Activated naive CD8-positive, alpha-beta T cell treated with anti-CD3 and anti-CD28 coated beads, Interleukin-2, amount 10 ng/mL, durations not matched to agents 7 days and 5 days (primary cell): Measurements from ENCODE around the gene RDH11. TPM values are rescaled to one million over a fixed set of nuclear protein-coding genes. Genes with fewer than 3 reads are reported as not detected.
"Not testable (repeated sequence)": the region's sequence is repeated elsewhere in the genome, so short reads cannot be mapped to it uniquely, and the experiment has no call there.

Source experiments
- ATAC-seq: fragments of 150-1000 bp; cut with Tn5 transposase; one replicate; pipeline ENCODE4 v1.10.0; 2021; ENCODE audit warnings: low read depth, moderate library complexity
- POLR2A ChIA-PET: fragments of 350-600 bp; sonication (Branson Sonifier 250); formaldehyde crosslinking; loops from one replicate; lab custom pipeline; 2021; ENCODE audit warnings: antibody characterized with exemption; lab: Charles Lee
- DNase-seq: peaks from one replicate; pipeline ENCODE4 v3.0.0; 2021
- H3K27ac Mint-ChIP-seq: one replicate; pipeline ENCODE4 v1.8.0; 2022; ENCODE audit warnings: mild to moderate bottlenecking, mixed read lengths
- H3K27me3 Mint-ChIP-seq: one replicate; pipeline ENCODE4 v1.8.0; 2022; ENCODE audit warnings: mild to moderate bottlenecking, moderate library complexity, mixed read lengths
- H3K36me3 Mint-ChIP-seq: one replicate; pipeline ENCODE4 v1.8.0; 2021; ENCODE audit warnings: mild to moderate bottlenecking, mixed read lengths
- H3K4me1 Mint-ChIP-seq: one replicate; pipeline ENCODE4 v1.8.0; 2021; ENCODE audit warnings: mixed read lengths
- H3K4me3 Mint-ChIP-seq: one replicate; pipeline ENCODE4 v1.8.0; 2022; ENCODE audit warnings: mild to moderate bottlenecking, moderate library complexity, mixed read lengths
- H3K9me3 Mint-ChIP-seq: one replicate; pipeline ENCODE4 v1.8.0; 2021; ENCODE audit warnings: mixed read lengths
- total RNA-seq, 2 experiments: library from RNA; stranded (reverse); gene quantifications; one replicate each; pipeline ENCODE4 v1.2.3, GENCODE V29; 2021

The RDH11 gene
- total RNA-seq, 2 experiments from 2014 or later, result 54.9 to 55.5 TPM

DNA sequence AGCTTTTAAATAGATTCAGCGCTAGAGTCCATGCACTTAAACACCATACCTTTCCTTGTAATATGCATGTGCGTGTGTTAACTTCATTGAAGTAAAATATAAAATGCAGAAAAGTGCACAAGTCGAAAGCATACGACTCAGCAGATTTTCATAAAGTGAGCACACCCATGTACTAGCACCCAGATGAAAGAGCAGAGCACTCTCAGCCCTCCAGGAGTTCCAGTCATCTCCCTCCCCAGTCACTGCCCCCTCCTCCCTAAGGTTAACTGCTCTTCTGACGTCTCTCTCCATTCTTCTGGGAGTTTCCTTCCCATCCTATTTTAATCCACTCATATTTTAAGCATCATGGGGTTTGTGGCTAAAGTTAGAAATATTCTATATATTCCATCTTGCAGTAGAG lies 26.3 kb upstream of the RDH11 start:
- Mint-ChIP-seq H3K27me3 (peaks cover 44% of the 10 kb centered on the region), H3K4me1 (peaks cover 8% of the 10 kb centered on the region), H3K9me3 (peaks cover 4% of the 10 kb centered on the region), H3K36me3 (peaks cover 3% of the 10 kb centered on the region), H3K4me3 (no peak overlapping the region), H3K27ac (no peak overlapping the region)
- ATAC-seq (no peak), DNase-seq (no peak)
- POLR2A ChIA-PET, result no interaction called here

DNA sequence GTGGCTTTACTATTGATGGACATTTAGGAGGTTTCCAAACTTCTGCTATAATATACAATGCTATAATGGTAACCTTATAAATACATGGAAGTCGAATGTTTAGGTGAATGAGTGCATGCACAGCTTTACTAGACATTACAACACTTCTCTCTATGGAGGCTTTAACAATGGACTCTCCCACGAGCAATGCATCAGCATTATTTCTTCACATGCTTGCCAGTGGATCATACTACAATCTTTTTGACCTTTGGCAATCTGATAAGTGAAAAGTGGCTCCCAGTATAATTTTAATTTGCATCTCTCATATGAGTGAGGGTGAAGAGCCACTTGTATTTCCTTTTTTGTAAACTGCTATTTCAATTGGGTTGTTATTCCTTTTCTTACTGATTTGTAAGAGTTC lies 24.3 kb upstream of the RDH11 start:
- ATAC-seq, result no peak
- no peak for DNase-seq
- POLR2A ChIA-PET, result no interaction called here
- H3K4me1 Mint-ChIP-seq, result peaks cover 8% of the 10 kb centered on the region
- peaks cover 32% of the 10 kb centered on the region for H3K27me3 Mint-ChIP-seq
- peaks cover 3% of the 10 kb centered on the region for H3K36me3 Mint-ChIP-seq
- H3K4me3 Mint-ChIP-seq, result no peak overlapping the region
- no peak overlapping the region for H3K27ac Mint-ChIP-seq
- peaks cover 3% of the 10 kb centered on the region for H3K9me3 Mint-ChIP-seq

DNA sequence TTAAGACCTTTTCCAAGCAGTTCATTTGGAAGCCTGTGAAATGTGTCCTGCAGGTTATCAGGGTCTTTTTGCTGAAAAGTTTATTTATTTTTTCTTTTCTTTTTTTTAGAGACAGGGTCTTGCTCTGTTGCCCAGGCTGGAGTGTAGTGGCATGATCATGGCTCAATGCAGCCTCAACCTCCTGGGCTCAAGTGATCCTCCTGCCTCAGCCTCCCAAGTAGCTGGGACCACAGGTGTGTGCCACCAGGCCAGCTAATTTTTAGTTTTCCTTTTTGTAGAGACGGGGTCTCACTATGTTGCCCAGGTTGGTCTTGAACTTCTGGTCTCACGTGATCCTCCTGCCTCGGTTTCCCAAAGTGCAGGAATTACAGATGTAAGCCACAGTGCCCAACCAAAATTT lies 23.8 kb upstream of the RDH11 start:
- H3K4me3 Mint-ChIP-seq, ATAC-seq, H3K36me3 Mint-ChIP-seq, H3K4me1 Mint-ChIP-seq, POLR2A ChIA-PET, H3K9me3 Mint-ChIP-seq, DNase-seq, H3K27ac Mint-ChIP-seq: not testable (repeated sequence)
- peaks cover 29% of the 10 kb centered on the region for H3K27me3 Mint-ChIP-seq

DNA sequence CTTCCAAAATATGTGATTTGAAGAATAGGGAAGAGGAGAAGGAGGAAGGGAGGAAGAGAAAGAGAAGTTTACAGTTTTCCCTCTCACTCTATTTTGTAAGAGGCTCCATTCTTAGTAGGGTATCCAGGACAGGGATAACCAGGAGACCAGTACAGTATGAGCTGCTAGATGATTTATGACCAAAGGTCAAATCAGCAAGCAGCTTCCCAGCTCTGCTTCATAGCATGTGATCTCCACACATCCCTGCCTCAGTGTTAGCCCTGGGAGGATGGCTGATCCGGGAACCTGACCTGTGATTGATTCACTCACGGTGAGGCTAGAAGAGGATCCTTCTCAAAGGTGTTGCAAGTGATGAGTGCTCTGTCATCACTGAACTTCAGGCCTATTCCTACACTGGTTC lies 22.7 kb upstream of the RDH11 start:
- Mint-ChIP-seq H3K27me3 (peaks cover 26% of the 10 kb centered on the region), H3K4me3 (no peak overlapping the region), H3K9me3 (no peaks in the 10 kb centered on the region), H3K27ac (no peak overlapping the region), H3K36me3 (no peaks in the 10 kb centered on the region), H3K4me1 (peaks cover 8% of the 10 kb centered on the region)
- no peak for DNase-seq
- no peak for ATAC-seq
- POLR2A ChIA-PET, result no interaction called here

DNA sequence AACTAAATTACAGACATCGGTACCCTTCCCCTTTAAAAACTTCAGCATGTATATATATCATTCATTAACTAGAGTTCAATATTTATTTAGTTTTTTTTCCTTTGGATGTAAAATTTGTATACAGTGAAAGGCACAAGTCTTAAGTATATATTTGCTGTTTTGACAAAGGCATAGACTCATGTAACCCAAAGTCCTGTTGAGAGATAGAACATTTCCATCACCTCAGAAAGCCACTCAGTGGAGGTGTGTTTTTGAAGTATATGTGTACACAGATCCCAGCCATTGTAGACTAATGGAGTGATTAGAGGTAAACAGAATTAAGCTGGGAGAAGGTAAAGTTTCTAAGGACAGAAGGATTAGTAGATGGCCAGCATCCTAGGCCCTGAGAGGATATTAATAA lies 21.5 kb upstream of the RDH11 start:
- DNase-seq (no peak), ATAC-seq (no peak)
- Mint-ChIP-seq H3K9me3 (no peaks in the 10 kb centered on the region), H3K4me3 (no peak overlapping the region), H3K36me3 (no peaks in the 10 kb centered on the region), H3K27me3 (peaks cover 22% of the 10 kb centered on the region), H3K27ac (no peak overlapping the region), H3K4me1 (peaks cover 3% of the 10 kb centered on the region)
- POLR2A ChIA-PET, result no interaction called here

DNA sequence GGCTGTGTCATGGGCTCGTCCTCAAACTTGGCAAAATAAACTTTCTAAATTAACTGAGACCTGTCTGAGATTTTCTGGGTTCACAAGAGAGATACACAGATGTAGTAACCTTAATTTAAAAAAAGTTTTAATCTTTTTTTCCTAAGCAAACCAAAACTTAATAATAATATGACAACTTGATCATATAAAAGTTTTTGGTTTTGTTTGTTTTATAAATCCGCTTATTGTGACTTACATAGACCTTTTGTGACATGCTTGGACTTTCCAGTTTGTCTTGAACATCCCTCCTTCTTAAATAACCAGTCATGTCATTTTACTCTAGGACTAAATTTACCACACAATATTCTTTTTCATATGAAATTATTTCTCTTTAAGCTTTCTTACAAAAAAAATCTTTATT lies 14.6 kb upstream of the RDH11 start:
- H3K9me3 Mint-ChIP-seq, result peaks cover 4% of the 10 kb centered on the region
- no peak overlapping the region for H3K4me3 Mint-ChIP-seq
- no peaks in the 10 kb centered on the region for H3K36me3 Mint-ChIP-seq
- DNase-seq (no peak), ATAC-seq (no peak)
- no peak overlapping the region for H3K27ac Mint-ChIP-seq
- POLR2A ChIA-PET, result no interaction called here
- no peaks in the 10 kb centered on the region for H3K4me1 Mint-ChIP-seq
- peaks cover 16% of the 10 kb centered on the region for H3K27me3 Mint-ChIP-seq

DNA sequence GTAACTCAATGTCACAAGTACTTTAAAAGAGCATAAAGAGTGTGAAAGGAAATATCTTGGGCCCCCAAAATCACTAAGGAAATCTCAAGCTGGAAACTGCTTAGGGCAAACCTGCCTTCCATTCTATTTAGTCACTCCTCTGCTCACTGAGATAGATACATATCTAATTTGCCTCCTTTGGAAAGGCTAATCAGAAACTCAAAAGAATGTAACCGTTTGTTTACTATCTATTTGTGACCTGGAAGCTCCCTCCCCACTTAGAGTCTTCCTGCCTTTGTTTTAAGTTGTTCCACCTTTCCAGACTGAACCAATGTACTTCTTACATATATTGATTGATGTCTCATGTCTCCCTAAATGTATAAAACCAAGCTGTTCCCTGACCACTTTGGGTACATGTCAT lies 14.2 kb upstream of the RDH11 start:
- H3K9me3 Mint-ChIP-seq, POLR2A ChIA-PET, H3K36me3 Mint-ChIP-seq, DNase-seq, H3K4me3 Mint-ChIP-seq, ATAC-seq, H3K4me1 Mint-ChIP-seq, H3K27ac Mint-ChIP-seq: not testable (repeated sequence)
- H3K27me3 Mint-ChIP-seq, result peaks cover 16% of the 10 kb centered on the region

DNA sequence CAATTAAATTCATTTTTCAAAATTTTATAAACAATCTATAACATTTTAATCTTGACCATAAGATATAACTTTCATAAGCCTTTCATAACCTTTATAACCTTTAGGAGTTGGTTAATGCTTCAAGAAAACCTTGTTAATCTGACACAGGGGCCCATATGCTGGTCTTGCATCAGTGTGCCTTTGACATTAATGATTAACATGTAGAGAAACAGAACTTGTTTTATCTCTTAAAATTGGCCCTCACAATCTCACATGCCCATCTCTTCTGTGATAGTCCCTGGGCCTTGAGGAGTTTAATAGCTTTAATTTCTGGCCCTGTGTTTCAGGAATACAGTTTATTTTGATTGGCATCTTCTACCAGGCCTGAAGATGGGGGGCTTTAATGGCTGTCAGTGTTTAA lies 13.8 kb upstream of the RDH11 start:
- H3K4me3 Mint-ChIP-seq, H3K36me3 Mint-ChIP-seq, DNase-seq, POLR2A ChIA-PET, ATAC-seq, H3K27ac Mint-ChIP-seq, H3K4me1 Mint-ChIP-seq, H3K9me3 Mint-ChIP-seq: not testable (repeated sequence)
- H3K27me3 Mint-ChIP-seq, result peaks cover 16% of the 10 kb centered on the region

DNA sequence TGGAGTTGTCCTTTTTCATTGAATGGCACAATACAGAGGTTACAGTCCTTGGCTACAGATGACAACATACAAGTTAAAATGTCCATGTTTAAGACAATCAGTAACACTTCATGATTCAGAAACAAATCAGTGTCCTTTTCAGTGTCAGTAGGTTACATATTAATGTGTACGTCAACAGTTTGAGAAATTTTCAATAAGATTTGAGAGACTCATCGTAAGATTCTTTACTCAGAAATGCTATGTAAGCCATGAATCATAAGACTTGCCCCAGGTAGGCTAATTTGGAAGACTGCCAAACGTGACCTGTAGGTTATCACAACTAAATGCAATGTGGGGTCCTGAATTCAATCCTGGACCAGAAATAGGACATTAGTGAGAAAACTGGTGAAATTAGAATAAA lies 9.6 kb upstream of the RDH11 start:
- peaks cover 3% of the 10 kb centered on the region for H3K9me3 Mint-ChIP-seq
- H3K4me1 Mint-ChIP-seq, result peaks cover 4% of the 10 kb centered on the region
- H3K27ac Mint-ChIP-seq, result no peak overlapping the region
- no peak overlapping the region for H3K4me3 Mint-ChIP-seq
- POLR2A ChIA-PET, result interaction anchor here (1.7 kb wide), 1 partner anchor 1111 kb away, joined by 4 read pairs; no protein-coding TSS in a partner anchor
- DNase-seq (no peak), ATAC-seq (no peak)
- H3K36me3 Mint-ChIP-seq, result no peaks in the 10 kb centered on the region
- peaks cover 10% of the 10 kb centered on the region for H3K27me3 Mint-ChIP-seq

DNA sequence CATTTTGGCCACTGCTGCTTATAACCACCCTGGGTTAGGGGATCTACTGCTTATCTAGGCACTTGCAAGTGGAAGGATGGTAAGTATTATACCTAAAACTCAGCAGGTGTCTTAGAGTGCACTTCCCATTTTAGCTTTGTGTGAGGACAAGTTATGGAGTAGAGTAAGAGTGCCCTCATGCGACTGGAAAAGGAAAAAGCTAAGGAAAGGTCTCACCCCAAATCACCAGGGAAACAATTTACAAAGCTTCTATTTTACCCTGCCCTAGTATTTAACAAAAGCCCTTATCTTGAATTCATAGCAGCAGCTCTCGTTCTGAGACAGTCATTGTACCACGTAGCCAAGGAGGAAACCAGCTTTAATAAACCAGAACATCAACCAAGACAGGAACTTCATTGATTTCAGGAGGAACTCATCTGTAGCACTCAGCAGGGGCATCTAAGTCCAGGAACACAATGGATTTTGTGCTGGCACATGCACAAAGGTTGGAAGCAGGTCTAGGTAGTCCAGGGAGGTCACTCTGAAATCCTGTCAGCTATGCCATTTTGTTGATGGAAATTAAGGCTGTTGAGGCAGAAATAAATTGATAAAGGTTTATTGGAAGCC lies 9.0 kb upstream of the RDH11 start:
- H3K4me1 Mint-ChIP-seq, result peaks cover 4% of the 10 kb centered on the region
- POLR2A ChIA-PET, result interaction anchor here (0.8 to 1.7 kb wide), 5 partner anchors 8 to 1112 kb away, joined by 3 to 7 read pairs (median 3); partner anchors contain the start of gene RDH11
- peak; percentile 54 for ATAC-seq
- H3K27me3 Mint-ChIP-seq, result peaks cover 10% of the 10 kb centered on the region
- no peaks in the 10 kb centered on the region for H3K36me3 Mint-ChIP-seq
- no peak overlapping the region for H3K4me3 Mint-ChIP-seq
- no peak for DNase-seq
- no peaks in the 10 kb centered on the region for H3K9me3 Mint-ChIP-seq
- no peak overlapping the region for H3K27ac Mint-ChIP-seq

DNA sequence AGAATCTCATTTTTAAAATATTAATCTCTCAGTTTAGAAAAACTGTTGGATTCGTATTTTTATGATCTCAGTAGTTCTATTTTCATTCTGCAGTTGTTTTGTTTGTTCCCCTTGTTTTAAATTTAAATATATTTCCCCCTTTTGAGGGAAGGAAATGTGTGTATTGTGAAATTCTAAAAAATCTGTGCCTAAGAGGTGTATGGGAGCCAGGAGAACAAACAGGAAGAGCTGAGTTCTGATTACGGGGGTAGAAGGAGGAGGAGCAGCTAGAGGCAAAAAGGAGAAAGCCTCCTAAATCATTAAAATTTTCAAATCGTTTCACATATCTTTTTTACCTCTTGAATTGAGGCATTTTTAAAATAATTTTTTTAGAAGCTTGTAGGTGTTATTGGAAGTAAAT lies 8.4 kb upstream of the RDH11 start:
- no peak overlapping the region for H3K4me3 Mint-ChIP-seq
- ATAC-seq, result no peak
- DNase-seq, result no peak
- POLR2A ChIA-PET, result interaction anchor here (0.8 to 1.7 kb wide), 5 partner anchors 9 to 1113 kb away, joined by 3 to 7 read pairs (median 3); partner anchors contain the start of gene RDH11
- H3K9me3 Mint-ChIP-seq, result no peaks in the 10 kb centered on the region
- peaks cover 10% of the 10 kb centered on the region for H3K27me3 Mint-ChIP-seq
- no peaks in the 10 kb centered on the region for H3K36me3 Mint-ChIP-seq
- no peak overlapping the region for H3K27ac Mint-ChIP-seq
- H3K4me1 Mint-ChIP-seq, result peaks cover 4% of the 10 kb centered on the region

DNA sequence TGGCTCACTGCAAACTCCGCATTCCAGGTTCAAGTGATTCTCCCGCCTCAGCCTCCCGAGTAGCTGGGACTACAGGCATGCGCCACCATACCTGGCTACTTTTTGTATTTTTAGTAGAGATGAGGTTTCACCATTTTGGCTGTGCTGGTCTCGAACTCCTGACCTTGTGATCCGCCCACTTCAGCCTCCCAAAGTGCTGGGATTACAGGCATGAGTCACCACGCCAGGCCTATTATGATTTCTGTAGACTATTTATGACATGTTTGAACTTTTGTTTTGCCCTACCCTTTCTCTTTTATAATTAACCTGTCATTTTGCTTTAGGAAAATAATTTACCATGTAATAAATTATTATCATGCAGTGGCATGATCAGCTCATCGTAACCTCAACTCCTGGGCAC lies 5.9 kb upstream of the RDH11 start, which contains the start of gene RDH12:
Gene RDH12 (plus strand): TSS at position 395 of the 400 bp plus-strand sequence. CDS start 20,757 bp downstream, outside the sequence.
- H3K36me3 Mint-ChIP-seq, H3K4me1 Mint-ChIP-seq: not testable (repeated sequence)
- POLR2A ChIA-PET, result interaction anchor here (0.9 kb wide), 1 partner anchor 10 kb away, joined by 3 read pairs; no protein-coding TSS in a partner anchor

DNA sequence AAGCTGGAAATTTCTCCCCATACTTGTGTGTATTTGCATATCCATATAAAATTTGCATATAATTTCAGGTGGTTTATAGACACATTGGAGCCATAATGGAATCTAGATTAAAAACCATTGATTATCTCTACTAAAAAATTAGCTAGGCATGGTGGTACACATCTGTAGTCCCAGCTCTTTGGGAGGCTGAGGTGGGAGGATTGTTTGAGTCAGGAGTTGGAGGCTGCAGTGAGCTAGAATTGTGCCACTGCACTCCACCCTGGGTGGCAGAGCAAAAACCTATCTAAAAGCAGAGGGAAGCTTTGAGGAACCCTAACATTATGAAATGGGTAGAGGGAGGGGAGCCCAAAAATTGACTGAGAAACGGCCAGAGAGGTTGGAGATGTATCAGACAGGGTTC lies 2.6 kb upstream of the RDH11 start:
- POLR2A ChIA-PET, result no interaction called here
- Mint-ChIP-seq H3K9me3 (no peaks in the 10 kb centered on the region), H3K27ac (no peak overlapping the region), H3K4me1 (peaks cover 13% of the 10 kb centered on the region), H3K27me3 (no peaks in the 10 kb centered on the region), H3K36me3 (no peaks in the 10 kb centered on the region), H3K4me3 (no peak overlapping the region)
- ATAC-seq, result no peak
- no peak for DNase-seq

More for the DNA sequence above, 5.9 kb upstream of the RDH11 start, which contains the start of gene RDH12:
- not testable (repeated sequence) for H3K4me3 Mint-ChIP-seq, H3K27me3 Mint-ChIP-seq, DNase-seq, ATAC-seq, H3K27ac Mint-ChIP-seq, H3K9me3 Mint-ChIP-seq

DNA sequence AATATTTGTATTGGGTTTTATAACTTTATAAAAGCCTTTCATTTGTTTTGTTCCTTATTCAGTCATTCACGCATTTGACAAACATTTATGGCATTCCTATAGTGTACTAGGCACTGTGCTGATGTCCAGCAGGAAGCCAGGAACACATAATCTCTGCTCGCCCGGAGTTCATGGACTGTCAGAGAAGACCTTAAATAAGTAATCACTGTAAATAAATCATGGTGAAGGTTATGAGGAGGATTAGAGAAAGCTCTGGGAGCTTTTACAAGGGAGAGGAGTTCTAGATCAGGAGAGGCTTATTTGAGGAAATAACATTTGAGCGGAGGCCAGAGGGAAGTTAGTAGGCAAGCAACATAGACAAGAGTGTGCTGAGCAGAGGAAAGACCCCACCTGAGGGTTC lies 1.4 kb upstream of the RDH11 start:
- POLR2A ChIA-PET, result no interaction called here
- Mint-ChIP-seq H3K4me1 (peaks cover 17% of the 10 kb centered on the region), H3K27me3 (no peaks in the 10 kb centered on the region), H3K9me3 (no peaks in the 10 kb centered on the region), H3K4me3 (no peak overlapping the region), H3K36me3 (peaks cover 4% of the 10 kb centered on the region), H3K27ac (no peak overlapping the region)
- DNase-seq, result no peak
- no peak for ATAC-seq
